Upper lobe of left lung (tissue), 4 donors: ENCODE results near the gene TRPC3.

Experiments
- CTCF ChIP-seq, 6 experiments: fragments of 450-650 bp in 4 of 6; fragments of 200-600 bp in 2 of 6; sonication (generic) in 2 of 6; IDR thresholded peaks; one replicate each; pipeline ENCODE4 v1.5.1; 2016 to 2019; ENCODE audit warnings: antibody characterized with exemption in 6 of 6
- POLR2A ChIP-seq, 4 donors: fragments of 450-650 bp; IDR thresholded peaks; one replicate each; pipeline ENCODE4 v1.5.1; 2016 to 2017; ENCODE audit warnings: antibody characterized with exemption in 4 of 4, mild to moderate bottlenecking in 2 of 4

DNA sequence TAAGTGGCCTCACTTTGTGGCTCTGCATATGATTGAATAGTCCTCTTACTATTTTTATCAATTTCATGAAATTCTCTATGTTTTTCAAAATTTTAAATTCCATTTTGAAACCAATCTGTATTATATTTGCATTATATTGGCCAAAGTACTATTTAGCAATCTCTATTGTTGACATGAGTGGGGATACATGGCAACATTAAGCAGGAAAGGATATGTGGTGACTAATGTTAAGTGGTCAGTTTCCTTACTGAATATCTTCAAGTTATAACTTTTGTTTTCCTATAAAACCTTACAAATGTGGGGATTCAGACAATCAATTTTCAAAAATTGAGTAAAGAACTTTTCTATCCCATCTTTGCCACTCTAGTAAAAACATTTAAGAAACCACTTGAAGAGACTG is 91.7 kb downstream of the TRPC3 start:
- TF ChIP-seq CTCF (IDR thresholded peaks at IDR 0.05), result no peak
- no peak for TF ChIP-seq POLR2A (IDR thresholded peaks at IDR 0.05)
